SK-MEL-5 (cell line): ENCODE measurements around the gene MND1. TPM values are rescaled to one million over a fixed set of nuclear protein-coding genes. Genes with fewer than 3 reads are reported as not detected.
"Not testable (repeated sequence)": the region's sequence is repeated elsewhere in the genome, so short reads cannot be mapped to it uniquely, and the experiment has no call there.

Experiments
- DNase-seq: peaks from one replicate; pipeline ENCODE4 v3.0.0-alpha.2; 2016; ENCODE audit warnings: low read depth, low spot score
- in situ Hi-C: cut with HindIII; loops from 2 replicates; pipeline ENCODE4 v1.10.0; 2016; ENCODE audit warnings: low sequenced_read_pairs, high pct_unique_total_duplicates, low pct_unique_long_range_greater_than_20kb
- small RNA-seq, 2 experiments: library from RNA; depleted of rRNA; stranded (forward); fragments of <200 nt; gene quantifications; one replicate each; pipeline ENCODE3, GENCODE V24; 2014
- total RNA-seq: library from RNA; depleted of rRNA; stranded (reverse); fragments of >200 nt; shearing (Covaris generic); gene quantifications from 2 replicates; pipeline ENCODE4 v1.2.3, GENCODE V29; 2014; rRNA removed

Gene MND1
- total RNA-seq, 1 experiment from 2014 or later, result 13.7 TPM

GRCh38 chr4:153451145-153451544 is 106.7 kb downstream of the MND1 start:
- DNase-seq, in situ Hi-C loops: not testable (repeated sequence)

GRCh38 chr4:153451911-153452657 is 107.6 kb downstream of the MND1 start:
- no peak for DNase-seq
- in situ Hi-C loops, result no loop called here

- in situ Hi-C loops, result no loop called here
- no peak for DNase-seq
These were observed 108.3 kb downstream of the MND1 start for GRCh38 chr4:153452658-153453378.

DNA sequence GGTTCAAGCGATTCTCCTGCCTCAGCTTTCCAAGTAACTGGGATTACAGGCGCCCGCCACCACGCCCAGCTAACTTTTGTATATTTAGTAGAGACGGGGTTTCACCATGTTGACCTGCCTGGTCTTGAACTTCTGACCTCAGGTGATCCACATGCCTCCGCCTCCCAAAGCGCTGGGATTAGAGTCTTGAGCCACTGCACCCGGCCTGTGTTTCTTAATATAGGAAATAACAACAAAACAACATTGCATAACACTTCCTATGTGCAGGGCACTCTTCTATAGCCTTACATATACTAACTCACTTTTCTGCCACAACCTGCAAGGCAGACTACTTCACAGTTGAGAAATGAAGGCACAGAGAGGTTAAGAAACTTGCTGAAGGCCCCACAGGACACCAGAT is 108.9 kb downstream of the MND1 start:
- DNase-seq, result no peak
- in situ Hi-C loops, result no loop called here

DNA sequence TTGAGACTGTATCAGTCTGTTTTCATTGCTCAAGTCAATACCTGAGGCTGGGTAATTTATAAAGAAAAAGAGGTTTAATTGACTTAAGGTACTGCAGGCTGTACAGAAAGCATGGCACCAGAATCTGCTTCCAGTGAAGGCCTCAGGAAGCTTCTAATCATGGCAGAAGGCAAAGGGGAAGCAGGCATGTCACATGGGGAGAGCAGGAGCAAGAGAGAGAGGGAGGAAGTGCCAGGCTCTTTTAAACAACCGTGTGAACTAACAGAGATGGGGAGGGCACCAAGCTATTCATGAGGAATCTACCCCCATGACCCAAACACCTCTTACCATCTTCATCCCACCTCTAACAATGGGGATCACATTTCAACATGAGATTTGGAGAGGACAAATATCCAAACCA is 114.5 kb downstream of the MND1 start:
- in situ Hi-C loops, result no loop called here
- DNase-seq, result no peak

GRCh38 chr4:153461549-153461948 is 117.1 kb downstream of the MND1 start:
- DNase-seq, in situ Hi-C loops: not testable (repeated sequence)

GRCh38 chr4:153464068-153464467 is 119.6 kb downstream of the MND1 start:
- DNase-seq, result no peak
- in situ Hi-C loops, result no loop called here

Small RNA genes lying within 50 kb of the gene (small RNA-seq; reads per million reads assigned to genes)
- gene RN7SL419P, result 0 reads per million in 2 experiments

Other genes with a start within 250 kb of the MND1 start
- 127 and 131 TPM in 2 replicates for gene TRIM2, start 140.2 kb upstream of the MND1 start, total RNA-seq
- 7.8 and 10.9 TPM in 2 replicates for gene TMEM131L, start 121.7 kb downstream of the MND1 start, total RNA-seq